Mesothelial cell of epicardium (in vitro differentiated cells): ENCODE results near the gene RBM45. TPM values are rescaled to one million over a fixed set of nuclear protein-coding genes. Genes with fewer than 3 reads are reported as not detected.
"Not testable (repeated sequence)": the region's sequence is repeated elsewhere in the genome, so short reads cannot be mapped to it uniquely, and the experiment has no call there.

Experiments
- DNase-seq, 2 experiments: peaks; one replicate each; pipeline ENCODE4 v3.0.0; 2021; ENCODE audit warnings: low spot score in 2 of 2; ENCODE audit not compliant: unreplicated experiment in 2 of 2
- H3K27ac Mint-ChIP-seq: 2 replicates; pipeline ENCODE4 v1.8.0; 2021; ENCODE audit warnings: mixed read lengths
- H3K27me3 Mint-ChIP-seq: 2 replicates; pipeline ENCODE4 v1.8.0; 2021; ENCODE audit warnings: low read depth, mixed read lengths
- H3K36me3 Mint-ChIP-seq: 2 replicates; pipeline ENCODE4 v1.8.0; 2021; ENCODE audit warnings: mixed read lengths
- H3K4me1 Mint-ChIP-seq: 2 replicates; pipeline ENCODE4 v1.8.0; 2021; ENCODE audit warnings: mixed read lengths
- H3K4me3 Mint-ChIP-seq: 2 replicates; pipeline ENCODE4 v1.8.0; 2021; ENCODE audit warnings: mild to moderate bottlenecking, moderate library complexity, mixed read lengths
- H3K9me3 Mint-ChIP-seq: 2 replicates; pipeline ENCODE4 v1.8.0; 2021; ENCODE audit warnings: mixed read lengths
- CTCF ChIP-seq: fragments of 200-600 bp; sonication (generic); IDR thresholded peaks from one replicate; pipeline ENCODE4 v1.5.0; 2021; ENCODE audit warnings: antibody characterized with exemption; ENCODE audit not compliant: unreplicated experiment
- total RNA-seq: library from RNA; stranded (reverse); gene quantifications from 3 replicates; pipeline ENCODE4 v1.2.1, GENCODE V29; 2021

RBM45 gene
- total RNA-seq, 1 donor from 2014 or later: 12.8 TPM

GRCh38 chr2:178076130-178076529 lies 36.1 kb upstream of the RBM45 start:
- H3K27ac Mint-ChIP-seq: no peak overlapping the region
- H3K4me1 Mint-ChIP-seq: peaks cover 10% of the 10 kb centered on the region
- no peak for TF ChIP-seq CTCF
- DNase-seq: no peak
- no peaks in the 10 kb centered on the region for H3K36me3 Mint-ChIP-seq
- peaks cover 7% of the 10 kb centered on the region for H3K9me3 Mint-ChIP-seq
- no peak overlapping the region for H3K4me3 Mint-ChIP-seq
- H3K27me3 Mint-ChIP-seq: peaks cover 29% of the 10 kb centered on the region

- not testable (repeated sequence) for H3K9me3 Mint-ChIP-seq, H3K27me3 Mint-ChIP-seq, H3K27ac Mint-ChIP-seq, H3K4me1 Mint-ChIP-seq, H3K4me3 Mint-ChIP-seq, H3K36me3 Mint-ChIP-seq, DNase-seq
These were observed 33.0 kb upstream of the RBM45 start for GRCh38 chr2:178079279-178079678.

GRCh38 chr2:178082408-178083045 lies 29.7 kb upstream of the RBM45 start:
- no peak overlapping the region for H3K27ac Mint-ChIP-seq
- peaks cover 7% of the 10 kb centered on the region for H3K9me3 Mint-ChIP-seq
- no peak for DNase-seq
- no peak for TF ChIP-seq CTCF
- H3K36me3 Mint-ChIP-seq: no peaks in the 10 kb centered on the region
- H3K27me3 Mint-ChIP-seq: no peaks in the 10 kb centered on the region
- no peaks in the 10 kb centered on the region for H3K4me1 Mint-ChIP-seq
- H3K4me3 Mint-ChIP-seq: no peak overlapping the region

- H3K27ac Mint-ChIP-seq: no peak overlapping the region
- H3K9me3 Mint-ChIP-seq: peaks cover 7% of the 10 kb centered on the region
- H3K36me3 Mint-ChIP-seq: no peaks in the 10 kb centered on the region
- H3K27me3 Mint-ChIP-seq: no peaks in the 10 kb centered on the region
- no peak for TF ChIP-seq CTCF
- H3K4me1 Mint-ChIP-seq: no peaks in the 10 kb centered on the region
- no peak overlapping the region for H3K4me3 Mint-ChIP-seq
- DNase-seq: no peak
These were observed 28.0 kb upstream of the RBM45 start for GRCh38 chr2:178084273-178084672.

GRCh38 chr2:178088774-178089270 lies 23.4 kb upstream of the RBM45 start:
- no peak overlapping the region for H3K27ac Mint-ChIP-seq
- H3K36me3 Mint-ChIP-seq: no peaks in the 10 kb centered on the region
- DNase-seq: no peak
- no peaks in the 10 kb centered on the region for H3K27me3 Mint-ChIP-seq
- no peaks in the 10 kb centered on the region for H3K4me1 Mint-ChIP-seq
- no peak for TF ChIP-seq CTCF
- H3K9me3 Mint-ChIP-seq: no peaks in the 10 kb centered on the region
- no peak overlapping the region for H3K4me3 Mint-ChIP-seq

GRCh38 chr2:178093471-178093870 lies 18.8 kb upstream of the RBM45 start:
- Mint-ChIP-seq H3K36me3 (no peaks in the 10 kb centered on the region), H3K4me1 (no peaks in the 10 kb centered on the region), H3K27ac (no peak overlapping the region), H3K4me3 (no peak overlapping the region), H3K9me3 (peaks cover 12% of the 10 kb centered on the region), H3K27me3 (no peaks in the 10 kb centered on the region)
- DNase-seq: no peak
- no peak for TF ChIP-seq CTCF
